Measurements from ENCODE around the gene ART5.
"Not testable (repeated sequence)": the region's sequence is repeated elsewhere in the genome, so short reads cannot be mapped to it uniquely, and the experiment has no call there.

Gene ART5

DNA sequence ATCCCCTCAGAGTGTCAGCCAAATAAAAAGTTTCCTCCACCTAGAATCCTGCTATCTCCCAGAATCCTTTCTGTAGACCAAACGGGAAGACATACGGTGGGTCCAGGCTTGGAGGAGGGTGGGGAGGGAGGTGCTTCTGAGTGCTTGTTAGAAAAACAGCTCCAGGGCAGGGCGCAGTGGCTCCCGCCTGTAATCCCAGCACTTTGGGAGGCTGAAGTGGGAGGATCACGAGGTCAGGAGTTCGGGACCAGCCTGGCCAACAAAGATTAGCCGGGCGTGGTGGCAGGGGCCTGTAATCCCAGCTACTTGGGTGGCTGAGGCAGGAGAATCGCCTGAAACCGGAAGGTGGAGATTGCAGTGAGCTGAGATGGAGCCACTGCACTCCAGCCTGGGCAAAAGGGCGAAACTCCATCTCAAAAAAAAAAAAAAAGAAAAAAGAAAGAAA lies 1.3 kb upstream of the ART5 start:
- DNase-seq, H3K9me3 Mint-ChIP-seq, H3K36me3 Mint-ChIP-seq, H3K27ac Mint-ChIP-seq, CTCF ChIA-PET, H3K4me3 Mint-ChIP-seq: not testable (repeated sequence)
- Mint-ChIP-seq H3K27me3 (peaks cover 75% of the 10 kb centered on the region), H3K4me1 (peaks cover 10% of the 10 kb centered on the region)

DNA sequence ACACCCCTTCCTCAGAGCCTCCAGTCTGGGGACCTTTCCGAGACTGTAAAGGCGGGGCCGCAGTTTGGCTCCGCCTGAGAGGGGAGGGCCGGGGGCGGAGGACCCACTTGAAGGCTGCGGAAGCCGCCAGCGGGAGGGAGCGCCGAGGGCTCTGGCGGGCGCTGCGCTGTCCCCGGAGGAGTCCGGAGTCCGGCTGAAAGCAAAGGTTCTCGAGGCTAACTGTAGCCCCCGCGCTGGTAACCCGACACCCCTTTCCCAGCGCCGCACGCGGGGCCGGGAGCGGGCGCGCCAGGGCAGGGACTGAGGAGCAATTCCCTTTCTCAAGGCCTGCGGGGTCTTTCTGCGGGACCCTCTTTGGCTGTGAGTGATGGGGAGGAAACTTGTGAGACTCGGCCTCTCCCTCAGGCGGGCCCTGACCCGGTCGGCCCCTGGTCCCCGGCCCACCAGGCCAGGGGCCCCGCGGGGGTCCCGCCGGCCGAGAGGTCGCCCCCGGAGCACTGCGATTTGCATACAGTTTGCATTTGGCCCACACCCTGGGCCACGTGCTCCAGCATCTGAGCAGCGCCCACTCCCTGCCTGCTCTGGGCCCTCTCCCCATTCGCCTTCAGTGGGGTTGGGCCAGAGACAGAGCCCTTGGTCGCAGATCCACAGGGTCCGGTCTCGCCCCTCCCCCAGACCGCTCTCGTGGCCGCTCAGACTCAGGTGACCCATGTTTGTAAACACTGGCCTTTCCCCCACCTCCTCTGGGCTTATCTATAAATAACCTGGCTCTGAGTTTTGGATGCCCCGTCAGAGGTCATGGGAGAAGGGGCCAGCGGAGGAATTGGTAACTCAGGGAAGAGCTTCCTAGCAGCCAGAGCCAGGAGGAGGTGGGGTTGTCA lies 519 bp upstream of the ART5 start:
- Mint-ChIP-seq H3K4me3 (peak overlapping the region; percentile 72), H3K27me3 (peaks cover 74% of the 10 kb centered on the region), H3K27ac (no peak overlapping the region), H3K9me3 (no peaks in the 10 kb centered on the region), H3K4me1 (peaks cover 10% of the 10 kb centered on the region), H3K36me3 (no peaks in the 10 kb centered on the region)
- CTCF ChIA-PET, result no interaction called here
- peak; percentile 86 for DNase-seq

DNA sequence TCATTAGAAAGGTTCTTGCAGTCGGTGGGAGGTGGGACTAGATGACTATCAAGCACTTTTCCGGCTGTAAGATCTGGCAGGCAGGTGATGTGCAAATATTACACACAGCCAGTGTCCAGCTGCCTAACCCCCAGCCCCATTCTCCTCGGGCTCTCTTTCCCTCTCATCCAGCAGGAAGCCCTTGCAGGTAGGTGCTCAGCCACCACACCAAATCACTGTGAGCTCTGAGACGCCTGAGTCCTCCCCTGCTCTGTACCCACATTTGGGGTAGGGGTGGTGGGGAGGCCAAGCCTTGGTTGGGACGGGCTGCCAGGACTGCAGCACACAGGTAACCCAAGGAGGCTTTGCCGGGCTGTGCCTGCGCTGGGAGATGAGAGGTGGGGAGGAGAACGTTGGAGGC lies 601 bp downstream of the ART5 start:
- CTCF ChIA-PET, result no interaction called here
- Mint-ChIP-seq H3K36me3 (no peaks in the 10 kb centered on the region), H3K4me1 (peaks cover 10% of the 10 kb centered on the region), H3K27ac (no peak overlapping the region), H3K4me3 (peak overlapping the region; percentile 21), H3K27me3 (peaks cover 76% of the 10 kb centered on the region), H3K9me3 (no peaks in the 10 kb centered on the region)
- no peak for DNase-seq

DNA sequence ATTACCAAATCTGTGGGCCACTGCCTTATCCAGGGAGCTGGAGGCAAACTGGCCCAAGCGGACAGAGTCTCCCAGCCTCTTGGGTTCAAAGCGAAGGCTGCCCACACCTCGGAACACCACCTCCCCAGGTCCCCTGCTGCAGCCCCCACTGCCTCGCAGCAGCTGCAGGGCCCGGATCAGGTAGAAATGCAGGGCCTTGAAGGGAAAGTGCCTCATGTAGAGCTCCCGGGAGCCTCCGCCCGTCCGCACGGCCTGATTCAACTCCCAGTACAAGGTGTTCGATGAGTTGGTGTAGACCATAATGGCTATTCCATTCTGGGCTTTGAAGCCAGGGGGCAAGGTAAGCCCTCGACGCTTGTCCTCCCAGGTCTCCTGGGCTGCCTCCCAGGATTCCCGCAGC lies 2.0 kb downstream of the ART5 start:
- no peak overlapping the region for H3K27ac Mint-ChIP-seq
- peaks cover 63% of the 10 kb centered on the region for H3K27me3 Mint-ChIP-seq
- CTCF ChIA-PET, result interaction anchor here (1.5 kb wide), 1 partner anchor 13 kb away, joined by 4 read pairs; no protein-coding TSS in a partner anchor
- no peaks in the 10 kb centered on the region for H3K36me3 Mint-ChIP-seq
- peaks cover 10% of the 10 kb centered on the region for H3K4me1 Mint-ChIP-seq
- no peak overlapping the region for H3K4me3 Mint-ChIP-seq
- H3K9me3 Mint-ChIP-seq, result no peaks in the 10 kb centered on the region
- no peak for DNase-seq

DNA sequence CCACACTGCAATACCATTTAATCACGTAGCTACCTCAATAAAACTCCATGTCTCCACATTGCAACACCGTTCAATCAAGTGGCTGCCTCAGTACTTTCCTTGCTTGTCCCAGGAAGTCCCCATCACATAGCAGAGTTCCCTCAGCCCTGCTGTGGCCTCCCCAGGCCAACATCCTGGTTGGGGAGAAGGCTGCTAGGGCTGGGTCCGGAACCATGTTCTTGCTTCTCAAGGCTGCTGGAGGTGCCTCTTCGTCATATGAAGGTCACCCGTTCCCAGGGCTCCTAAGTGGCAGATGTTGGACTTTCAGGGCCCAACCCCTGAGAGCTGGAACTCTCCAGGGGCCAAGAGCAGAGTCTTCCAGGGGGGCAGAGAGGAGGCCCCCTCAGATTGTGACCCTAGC lies 3.3 kb downstream of the ART5 start:
- CTCF ChIA-PET, result interaction anchor here (1.5 kb wide), 1 partner anchor 11 kb away, joined by 4 read pairs; no protein-coding TSS in a partner anchor
- H3K4me3 Mint-ChIP-seq, result no peak overlapping the region
- DNase-seq, result no peak
- H3K27ac Mint-ChIP-seq, result no peak overlapping the region
- H3K27me3 Mint-ChIP-seq, result peaks cover 49% of the 10 kb centered on the region
- H3K4me1 Mint-ChIP-seq, result peaks cover 10% of the 10 kb centered on the region
- no peaks in the 10 kb centered on the region for H3K9me3 Mint-ChIP-seq
- H3K36me3 Mint-ChIP-seq, result no peaks in the 10 kb centered on the region

DNA sequence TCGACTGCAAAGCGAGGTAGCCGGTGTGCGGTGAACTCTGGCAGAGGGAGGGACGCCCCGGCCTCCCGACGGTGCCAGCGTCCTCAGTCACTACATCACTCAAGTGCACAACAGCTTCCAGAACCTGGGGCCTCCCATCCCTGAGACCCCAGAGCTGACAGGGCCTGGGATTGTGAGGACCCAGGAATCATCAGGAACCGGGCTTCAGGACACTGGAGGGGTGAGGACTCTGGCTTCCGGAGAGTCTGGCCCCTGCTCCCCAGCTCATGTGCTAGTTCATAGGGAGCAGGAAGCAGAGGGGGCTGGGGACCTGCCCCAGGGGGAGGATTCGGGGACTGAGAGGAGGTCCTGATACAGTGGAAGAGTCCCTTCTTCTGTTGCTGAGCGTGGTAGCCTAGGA lies 4.6 kb downstream of the ART5 start:
- no peak for DNase-seq
- Mint-ChIP-seq H3K27ac (no peak overlapping the region), H3K9me3 (no peaks in the 10 kb centered on the region), H3K4me1 (peaks cover 5% of the 10 kb centered on the region), H3K27me3 (peaks cover 36% of the 10 kb centered on the region), H3K4me3 (no peak overlapping the region), H3K36me3 (no peaks in the 10 kb centered on the region)
- CTCF ChIA-PET, result no interaction called here

DNA sequence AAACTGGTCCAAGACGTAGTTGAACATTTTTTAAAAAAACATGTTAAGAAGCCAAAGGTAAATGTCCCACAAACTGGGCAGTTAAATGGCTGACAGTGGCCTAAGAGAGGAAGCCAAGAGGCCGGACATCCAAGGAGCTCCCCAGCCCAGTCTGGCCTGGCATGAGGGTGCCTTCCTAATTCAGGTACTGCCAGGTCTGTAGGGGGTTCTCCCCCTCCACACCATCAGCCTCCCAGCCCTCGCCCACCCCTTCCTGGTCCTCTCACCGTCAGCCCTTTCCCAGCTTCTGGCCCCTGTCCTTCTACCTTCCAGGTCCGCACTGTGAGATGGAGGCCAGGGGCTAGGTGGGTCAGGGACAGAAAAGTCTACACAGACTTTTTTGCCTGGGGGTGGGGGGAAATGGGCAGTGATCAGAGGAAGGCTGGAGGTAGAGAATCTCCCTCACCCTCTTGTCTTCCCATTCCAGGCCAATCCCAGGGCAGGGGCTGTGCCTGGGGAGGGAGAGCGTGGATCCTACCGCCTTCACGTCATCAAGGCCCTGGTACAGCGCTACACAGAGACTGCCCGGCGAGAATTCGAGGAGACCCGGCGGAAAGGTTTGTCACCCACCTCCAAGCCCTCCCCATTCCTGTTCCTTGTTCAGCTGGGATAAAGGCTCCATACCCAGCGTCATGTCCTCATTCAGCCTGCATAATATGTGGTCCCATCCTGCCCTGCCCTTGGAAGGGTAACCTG lies 6.0 kb downstream of the ART5 start:
- H3K4me3 Mint-ChIP-seq, result no peak overlapping the region
- no peaks in the 10 kb centered on the region for H3K36me3 Mint-ChIP-seq
- no peak overlapping the region for H3K27ac Mint-ChIP-seq
- H3K9me3 Mint-ChIP-seq, result no peaks in the 10 kb centered on the region
- CTCF ChIA-PET, result no interaction called here
- DNase-seq, result no peak
- H3K27me3 Mint-ChIP-seq, result peaks cover 22% of the 10 kb centered on the region
- no peaks in the 10 kb centered on the region for H3K4me1 Mint-ChIP-seq

DNA sequence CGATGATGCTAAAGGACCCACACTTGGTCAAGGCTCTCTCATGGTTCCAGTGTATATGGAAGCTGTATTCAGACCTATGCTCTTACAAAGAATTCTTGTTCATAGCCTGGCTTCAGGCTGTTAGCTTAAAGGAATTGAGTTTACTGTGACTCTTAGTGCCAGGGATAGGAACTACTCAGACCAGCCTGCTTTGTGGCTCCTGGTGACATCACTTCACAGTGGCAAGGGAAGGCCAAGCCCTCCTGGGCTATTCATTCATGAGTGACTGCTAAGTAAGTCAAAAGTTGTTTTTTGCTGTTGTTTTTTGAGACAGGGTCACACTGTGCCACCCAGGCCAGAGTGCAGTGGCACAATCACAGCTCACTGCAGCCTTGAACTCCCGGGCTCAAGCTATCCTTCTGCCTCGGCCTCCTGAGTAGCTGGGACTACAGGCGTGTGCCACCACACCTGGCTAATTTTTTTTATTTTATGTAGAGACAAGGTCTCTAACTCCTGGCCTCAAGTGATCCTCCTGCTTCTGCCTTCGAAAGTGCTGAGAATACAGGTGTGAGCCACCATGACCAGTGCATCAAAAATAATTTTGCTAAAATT lies 9.6 kb downstream of the ART5 start:
- Mint-ChIP-seq H3K27ac (no peak overlapping the region), H3K36me3 (no peaks in the 10 kb centered on the region), H3K27me3 (peaks cover 7% of the 10 kb centered on the region), H3K4me1 (no peaks in the 10 kb centered on the region), H3K9me3 (no peaks in the 10 kb centered on the region), H3K4me3 (no peak overlapping the region)
- DNase-seq, result no peak
- CTCF ChIA-PET, result no interaction called here

DNA sequence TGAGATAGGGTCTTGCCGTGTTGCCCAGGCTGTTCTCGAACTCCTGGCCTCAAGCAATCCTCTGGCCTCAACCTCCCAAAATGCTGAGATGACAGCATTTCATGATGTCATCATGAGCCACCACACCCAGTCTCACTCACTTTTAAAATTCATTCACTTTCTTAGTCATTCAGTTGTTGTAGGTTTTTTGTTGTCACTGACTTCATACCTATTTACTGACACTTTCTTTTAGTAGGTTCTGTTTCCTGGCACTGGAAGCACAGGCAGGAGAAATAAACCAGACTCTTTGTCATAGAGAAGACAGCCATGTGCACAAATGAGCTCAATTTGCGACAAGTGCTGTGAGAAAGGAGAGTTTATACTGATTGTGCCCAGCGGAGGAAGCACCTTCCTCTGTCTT lies 10.5 kb downstream of the ART5 start:
- DNase-seq, result no peak
- CTCF ChIA-PET, result no interaction called here
- no peak overlapping the region for H3K27ac Mint-ChIP-seq
- no peaks in the 10 kb centered on the region for H3K4me1 Mint-ChIP-seq
- no peak overlapping the region for H3K4me3 Mint-ChIP-seq
- H3K36me3 Mint-ChIP-seq, result no peaks in the 10 kb centered on the region
- H3K27me3 Mint-ChIP-seq, result peaks cover 5% of the 10 kb centered on the region
- no peaks in the 10 kb centered on the region for H3K9me3 Mint-ChIP-seq

DNA sequence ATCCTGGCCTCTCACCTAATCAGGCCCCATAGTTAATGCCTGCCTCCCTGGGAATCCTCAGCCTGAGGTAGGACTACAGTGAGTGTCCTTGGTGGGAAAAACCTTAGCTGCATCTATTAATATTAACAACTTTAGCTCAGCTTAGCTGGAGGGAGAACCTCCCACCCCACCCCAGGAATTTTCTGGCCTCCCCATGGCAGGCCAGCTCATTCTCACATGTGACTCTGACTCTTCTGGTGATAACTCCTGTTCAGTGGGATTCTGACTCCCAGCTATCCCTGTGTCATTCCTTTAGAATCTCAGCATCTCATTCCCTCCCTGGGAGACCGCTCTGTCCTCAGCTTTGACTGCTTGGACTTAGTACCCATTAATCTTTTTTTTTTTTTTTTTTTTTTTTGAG lies 14.5 kb downstream of the ART5 start:
- Mint-ChIP-seq H3K9me3 (no peaks in the 10 kb centered on the region), H3K27me3 (peaks cover 7% of the 10 kb centered on the region), H3K4me1 (no peaks in the 10 kb centered on the region), H3K4me3 (no peak overlapping the region), H3K27ac (no peak overlapping the region), H3K36me3 (no peaks in the 10 kb centered on the region)
- CTCF ChIA-PET, result interaction anchor here (1.1 to 1.5 kb wide), 2 partner anchors 12 to 150 kb away, joined by 3 to 4 read pairs; no protein-coding TSS in a partner anchor
- DNase-seq, result no peak

DNA sequence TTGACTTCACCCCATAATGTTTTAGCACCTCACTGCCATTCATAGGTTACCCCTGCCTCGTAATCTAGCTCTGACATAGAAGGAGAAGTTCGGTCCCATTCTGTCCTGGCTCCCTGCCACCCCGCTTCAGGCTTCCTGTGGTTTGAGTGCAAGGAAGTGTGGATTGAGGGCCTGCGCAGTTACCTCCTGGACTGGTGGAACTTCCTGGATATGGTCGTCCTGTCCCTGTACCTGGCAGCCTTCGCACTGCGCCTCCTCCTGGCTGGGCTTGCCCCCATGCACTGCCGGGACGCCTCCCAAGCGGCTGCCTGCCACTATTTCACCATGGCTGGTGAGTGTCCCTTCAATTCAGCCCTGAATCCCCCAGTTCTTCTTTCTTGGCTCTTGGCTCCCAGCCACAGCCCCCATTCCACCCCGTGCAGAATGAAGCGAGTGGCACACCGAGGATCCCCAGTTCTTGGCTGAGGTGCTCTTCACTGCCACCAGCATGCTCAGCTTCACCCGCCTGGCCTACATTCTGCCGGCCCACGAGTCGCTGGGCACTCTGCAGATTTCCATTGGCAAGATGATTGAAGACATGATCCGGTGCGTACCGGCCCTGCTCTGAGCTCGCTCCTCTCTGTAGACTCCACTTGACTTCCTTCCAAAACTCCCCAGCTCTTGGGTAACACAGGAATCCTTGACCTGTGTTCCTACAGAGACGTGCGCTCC lies 15.4 kb downstream of the ART5 start:
- no peaks in the 10 kb centered on the region for H3K9me3 Mint-ChIP-seq
- H3K27me3 Mint-ChIP-seq, result peaks cover 7% of the 10 kb centered on the region
- H3K27ac Mint-ChIP-seq, result no peak overlapping the region
- CTCF ChIA-PET, result interaction anchor here (1.1 to 1.3 kb wide), 2 partner anchors 12 to 13 kb away, joined by 3 to 4 read pairs; no protein-coding TSS in a partner anchor
- DNase-seq, result peak; percentile 27
- H3K36me3 Mint-ChIP-seq, result no peaks in the 10 kb centered on the region
- no peaks in the 10 kb centered on the region for H3K4me1 Mint-ChIP-seq
- no peak overlapping the region for H3K4me3 Mint-ChIP-seq

DNA sequence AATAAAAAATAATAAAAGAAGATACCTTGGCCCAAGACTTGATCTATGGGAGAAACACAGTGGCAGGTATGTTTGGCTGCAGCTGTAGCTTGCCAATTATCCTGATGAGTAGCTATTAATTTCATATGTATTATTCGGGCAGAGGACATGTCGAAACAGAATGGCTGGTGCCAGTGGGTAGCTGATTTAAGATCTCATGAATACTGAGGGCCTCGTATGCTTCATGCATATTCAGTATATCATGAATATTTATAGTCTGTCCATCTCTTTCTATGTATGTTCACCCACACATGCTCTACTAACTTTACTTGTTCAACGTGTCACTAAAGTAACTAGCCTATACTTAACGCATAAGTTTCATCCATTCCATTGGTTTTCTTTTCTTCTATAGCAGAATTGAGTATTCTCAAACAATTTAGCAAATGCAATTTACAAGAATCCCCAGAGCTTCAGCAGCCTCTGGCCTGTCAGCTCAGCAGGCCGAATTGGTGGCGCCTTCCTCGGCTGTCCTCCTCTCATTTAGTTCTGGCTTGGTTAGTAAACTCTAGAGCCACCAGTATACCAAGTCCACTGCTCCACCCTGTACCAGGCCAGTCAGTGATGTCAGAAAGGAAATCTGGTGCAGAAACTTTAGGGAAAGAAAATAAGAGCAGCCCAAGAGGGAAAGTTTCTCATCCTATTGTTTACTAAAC lies 17.9 kb downstream of the ART5 start:
- no peak overlapping the region for H3K4me3 Mint-ChIP-seq
- no peak overlapping the region for H3K27ac Mint-ChIP-seq
- no peak for DNase-seq
- H3K4me1 Mint-ChIP-seq, result no peaks in the 10 kb centered on the region
- peaks cover 11% of the 10 kb centered on the region for H3K27me3 Mint-ChIP-seq
- no peaks in the 10 kb centered on the region for H3K9me3 Mint-ChIP-seq
- H3K36me3 Mint-ChIP-seq, result no peaks in the 10 kb centered on the region
- CTCF ChIA-PET, result interaction anchor here (1.8 kb wide), 1 partner anchor 10 kb away, joined by 5 read pairs; no protein-coding TSS in a partner anchor

DNA sequence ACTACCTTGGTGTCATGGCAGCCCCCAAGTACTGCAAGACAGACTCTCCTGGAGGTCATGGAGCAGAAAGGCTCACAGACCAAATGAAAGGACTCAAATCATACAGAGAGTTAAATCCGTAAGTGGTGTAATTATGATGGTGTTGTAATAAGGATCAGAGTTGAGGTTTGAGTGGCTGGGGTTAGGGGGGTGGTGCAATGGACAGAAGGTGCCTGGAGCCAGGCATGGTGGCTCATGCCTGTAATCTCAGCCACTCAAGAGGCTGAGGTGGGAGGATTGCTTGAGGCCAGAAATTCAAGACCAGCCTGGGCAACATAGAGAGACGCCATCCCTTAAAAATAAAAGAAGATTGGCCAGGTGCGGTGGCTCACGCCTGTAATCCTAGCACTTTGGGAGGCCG lies 18.7 kb downstream of the ART5 start:
- no peak overlapping the region for H3K27ac Mint-ChIP-seq

More for the DNA sequence above, 18.7 kb downstream of the ART5 start:
- H3K36me3 Mint-ChIP-seq, result no peaks in the 10 kb centered on the region
- CTCF ChIA-PET, result interaction anchor here (1.8 kb wide), 1 partner anchor 10 kb away, joined by 5 read pairs; no protein-coding TSS in a partner anchor
- H3K9me3 Mint-ChIP-seq, result no peaks in the 10 kb centered on the region
- no peak overlapping the region for H3K4me3 Mint-ChIP-seq
- H3K27me3 Mint-ChIP-seq, result peaks cover 11% of the 10 kb centered on the region
- no peak for DNase-seq
- no peaks in the 10 kb centered on the region for H3K4me1 Mint-ChIP-seq

All from activated naive CD4-positive, alpha-beta T cell treated with anti-CD3 and anti-CD28 coated beads, Interleukin-2, amount 10 ng/mL, durations not matched to agents 7 days and 5 days (primary cell).